Measurements from ENCODE around the gene SVEP1.

Gene SVEP1

GRCh38 chr9:110599468-110599867, 19.9 kb upstream of the SVEP1 start:
- H3K4me3 ChIP-seq (replicated peaks in 1 of 2; ENCODE audit: low read depth in 2 of 2, low read length in 2 of 2): no peak overlapping the region
- no peak for TF ChIP-seq CTCF (IDR thresholded peaks at IDR 0.05; ENCODE audit: low read depth, low read length)
- DNase-seq (ENCODE audit: low read depth in 2 of 2): peak; percentile 40 to 58

- H3K4me3 ChIP-seq (replicated peaks in 1 of 2; ENCODE audit: low read depth in 2 of 2, low read length in 2 of 2): no peak overlapping the region
- DNase-seq (ENCODE audit: low read depth in 2 of 2): peak in 1 of 2 donors; percentile 25
- TF ChIP-seq CTCF (IDR thresholded peaks at IDR 0.05; ENCODE audit: low read depth, low read length): no peak
Measured at GRCh38 chr9:110592044-110592830, 12.7 kb upstream of the SVEP1 start.

- peak in 1 of 2 donors; percentile 34 for DNase-seq (ENCODE audit: low read depth in 2 of 2)
- no peak overlapping the region for H3K4me3 ChIP-seq (replicated peaks in 1 of 2; ENCODE audit: low read depth in 2 of 2, low read length in 2 of 2)
- TF ChIP-seq CTCF (IDR thresholded peaks at IDR 0.05; ENCODE audit: low read depth, low read length): no peak
Measured at GRCh38 chr9:110591526-110591925, 12.0 kb upstream of the SVEP1 start.

GRCh38 chr9:110590816-110591215, 11.3 kb upstream of the SVEP1 start:
- no peak overlapping the region for H3K4me3 ChIP-seq (replicated peaks in 1 of 2; ENCODE audit: low read depth in 2 of 2, low read length in 2 of 2)
- TF ChIP-seq CTCF (IDR thresholded peaks at IDR 0.05; ENCODE audit: low read depth, low read length): no peak
- no peak for DNase-seq (ENCODE audit: low read depth in 2 of 2)

GRCh38 chr9:110588296-110588695, 8.8 kb upstream of the SVEP1 start:
- no peak for TF ChIP-seq CTCF (IDR thresholded peaks at IDR 0.05; ENCODE audit: low read depth, low read length)
- H3K4me3 ChIP-seq (replicated peaks in 1 of 2; ENCODE audit: low read depth in 2 of 2, low read length in 2 of 2): no peak overlapping the region
- DNase-seq (ENCODE audit: low read depth in 2 of 2): peak in 1 of 2 donors; percentile 38

GRCh38 chr9:110583237-110583636, 3.7 kb upstream of the SVEP1 start:
- TF ChIP-seq CTCF (IDR thresholded peaks at IDR 0.05; ENCODE audit: low read depth, low read length): no peak
- no peak overlapping the region for H3K4me3 ChIP-seq (replicated peaks in 1 of 2; ENCODE audit: low read depth in 2 of 2, low read length in 2 of 2)
- DNase-seq (ENCODE audit: low read depth in 2 of 2): peak; percentile 65 to 81

- H3K4me3 ChIP-seq (replicated peaks in 1 of 2; ENCODE audit: low read depth in 2 of 2, low read length in 2 of 2): no peak overlapping the region
- no peak for DNase-seq (ENCODE audit: low read depth in 2 of 2)
- no peak for TF ChIP-seq CTCF (IDR thresholded peaks at IDR 0.05; ENCODE audit: low read depth, low read length)
Measured at GRCh38 chr9:110582156-110582555, 2.6 kb upstream of the SVEP1 start.

Measured in cardiac fibroblast (primary cell).